Endothelial cell of umbilical vein (primary cell): Measurements from ENCODE around the gene CCER1. TPM values are rescaled to one million over a fixed set of nuclear protein-coding genes. Genes with fewer than 3 reads are reported as not detected.

Source experiments
- BruUV-seq: library from RNA; stranded (reverse); fragments of 400-500 nt; replicated peaks from 2 replicates; lab custom pipeline; 2021; lab: Mats Ljungman, UMichigan
- CTCF ChIA-PET: fragments of 300-600, 350-600 bp; sonication (Branson Sonifier 250); formaldehyde crosslinking; loops from one replicate; lab custom pipeline; 2021; ENCODE audit warnings: antibody characterized with exemption, inconsistent platforms; lab: Charles Lee
- POLR2A ChIA-PET: fragments of 300-600, 350-600 bp; sonication (Branson Sonifier 250); formaldehyde crosslinking; loops from one replicate; lab custom pipeline; 2021; ENCODE audit warnings: antibody characterized with exemption, inconsistent platforms; lab: Charles Lee
- DNase-seq: peaks from one replicate; pipeline ENCODE4 v3.0.0-alpha.2; 2011; ENCODE audit warnings: low read depth, low spot score
- FAIRE-seq: peaks from 2 replicates; lab custom pipeline; 2011; peaks lifted over from hg19 to GRCh38; lab: Jason Lieb, UNC
- H2AFZ ChIP-seq: 2 replicates; pipeline ENCODE4 v1.6.0; 2012; ENCODE audit warnings: low read depth, low read length, control low read depth, inconsistent platforms
- H3K27ac ChIP-seq: 2 replicates; pipeline ENCODE4 v1.5.1; 2011; ENCODE audit warnings: low read depth, mild to moderate bottlenecking, control low read depth, low read length, moderate library complexity; ENCODE audit not compliant: insufficient read depth
- H3K27me3 ChIP-seq, 2 experiments: 2 replicates each; pipeline versions ENCODE4 v1.6.0 to v1.6.1; 2011; ENCODE audit warnings: low read length in 2 of 2, mixed read lengths in 1 of 2; ENCODE audit not compliant: control insufficient read depth in 2 of 2, insufficient read depth in 2 of 2
- H3K36me3 ChIP-seq, 2 experiments: 2 replicates in 1 of 2; 3 replicates in 1 of 2; pipeline ENCODE4 v1.5.1; 2011; ENCODE audit warnings: low read length in 2 of 2, mild to moderate bottlenecking in 1 of 2, moderate library complexity in 1 of 2; ENCODE audit not compliant: control insufficient read depth in 2 of 2, insufficient read depth in 2 of 2; ENCODE audit errors: extremely low read depth in 1 of 2
- H3K4me1 ChIP-seq: 3 replicates; pipeline ENCODE4 v1.5.1; 2011; ENCODE audit warnings: mild to moderate bottlenecking, low read length; ENCODE audit not compliant: control insufficient read depth, insufficient read depth; ENCODE audit errors: extremely low read depth
- H3K4me2 ChIP-seq: 2 replicates; pipeline ENCODE4 v1.6.1; 2011; ENCODE audit warnings: low read length, control low read depth, mixed read lengths; ENCODE audit not compliant: insufficient read depth
- H3K4me3 ChIP-seq, 3 experiments: fragments of 200-600 bp in 1 of 3; sonication (generic), shearing (Covaris generic) in 1 of 3; replicated peaks in 1 of 3; 2 replicates each; pipeline ENCODE4 v1.5.1; 2011 to 2016; ENCODE audit warnings: control low read depth in 3 of 3, low read length in 3 of 3, mild to moderate bottlenecking in 2 of 3, inconsistent platforms in 1 of 3, low read depth in 1 of 3, moderate library complexity in 1 of 3; ENCODE audit not compliant: insufficient read depth in 1 of 3
- H3K79me2 ChIP-seq: 2 replicates; pipeline ENCODE4 v1.6.0; 2012; ENCODE audit warnings: low read length, inconsistent platforms; ENCODE audit not compliant: control insufficient read depth, insufficient read depth
- H3K9ac ChIP-seq: replicated peaks from 2 replicates; pipeline ENCODE3; 2011; ENCODE audit warnings: low read length, control low read depth; ENCODE audit not compliant: insufficient read depth; ENCODE audit errors: extremely low read depth
- H3K9me1 ChIP-seq: replicated peaks from 3 replicates; pipeline ENCODE4 v1.6.0; 2011; ENCODE audit warnings: mild to moderate bottlenecking, low read length; ENCODE audit not compliant: control insufficient read depth, insufficient read depth; ENCODE audit errors: extremely low read depth
- H3K9me3 ChIP-seq: replicated peaks from 2 replicates; pipeline ENCODE4 v1.5.1; 2012; ENCODE audit warnings: low read length, inconsistent platforms; ENCODE audit not compliant: control insufficient read depth, insufficient read depth
- H4K20me1 ChIP-seq: replicated peaks from 2 replicates; pipeline ENCODE3; 2011; ENCODE audit warnings: mild to moderate bottlenecking, low read length; ENCODE audit not compliant: control insufficient read depth, insufficient read depth; ENCODE audit errors: extremely low read depth
- EZH2 ChIP-seq: IDR thresholded peaks from 2 replicates; pipeline ENCODE4 v1.6.1; 2012; ENCODE audit warnings: borderline replicate concordance, low read depth, mild to moderate bottlenecking, moderate library complexity, low read length, inconsistent platforms; ENCODE audit not compliant: severe bottlenecking
- FOS ChIP-seq: IDR thresholded peaks from 2 replicates; pipeline ENCODE4 v1.6.1; 2011; ENCODE audit warnings: mild to moderate bottlenecking, low read length, moderate library complexity, borderline replicate concordance; ENCODE audit not compliant: insufficient read depth
- GATA2 ChIP-seq: IDR thresholded peaks from 2 replicates; pipeline ENCODE4 v1.7.0; 2011; ENCODE audit warnings: low read depth, mild to moderate bottlenecking, moderate library complexity, mixed read lengths, low read length; ENCODE audit not compliant: insufficient read length, insufficient read depth
- JUN ChIP-seq: IDR thresholded peaks from 2 replicates; pipeline ENCODE4 v1.6.1; 2011; ENCODE audit warnings: borderline replicate concordance, low read depth; ENCODE audit not compliant: insufficient read length, insufficient read depth
- MYC ChIP-seq: IDR thresholded peaks from one replicate; pipeline ENCODE4 v1.6.1; 2011; ENCODE audit warnings: mild to moderate bottlenecking, low read depth, low read length
- POLR2A ChIP-seq: IDR thresholded peaks from 2 replicates; pipeline ENCODE4 v1.6.1; 2012; ENCODE audit warnings: low read depth, mild to moderate bottlenecking, control low read depth, low read length
- POLR2AphosphoS5 ChIP-seq: IDR thresholded peaks from 2 replicates; pipeline ENCODE4 v1.6.1; 2012; ENCODE audit warnings: low read depth, mild to moderate bottlenecking, control low read depth, low read length, moderate library complexity; ENCODE audit not compliant: insufficient read depth
- dilution Hi-C: fragments of 300-500 bp; cut with MboI; formaldehyde crosslinking; loops from one replicate; pipeline ENCODE4 v1.15.0; 2019; ENCODE audit warnings: low sequenced_read_pairs; ENCODE audit not compliant: extremely low pct_ligation_motif_present
- intact Hi-C: fragments of 100-400 bp; cut with micrococcal nuclease; formaldehyde crosslinking; loops from one replicate; pipeline ENCODE4 v1.10.0; 2022
- polyA plus RNA-seq, 4 experiments: library from polyadenylated mRNA; depleted of rRNA in 3 of 4; stranded (reverse) in 3 of 4; unstranded in 1 of 4; fragments of >200 nt; gene quantifications; 2 replicates each; pipeline versions ENCODE4 v1.2.1 to v1.2.3, GENCODE V29; 2011 to 2012; ENCODE audit warnings: missing spikeins in 1 of 4
- total RNA-seq: library from RNA; stranded (reverse); gene quantifications from 2 replicates; pipeline ENCODE4 v1.2.3, GENCODE V29; 2021
- TF ChIP-seq, protein P1 (sequence below): IDR thresholded peaks from 2 replicates; pipeline ENCODE4 v1.6.1; 2011; ENCODE audit not compliant: insufficient read depth, insufficient read length
- TF ChIP-seq, protein P2 (sequence below), 2 donors: IDR thresholded peaks; 1 replicate in 1 of 2; 2 replicates in 1 of 2; pipeline ENCODE4 v1.5.1; 2011; ENCODE audit warnings: low read length in 2 of 2, mild to moderate bottlenecking in 2 of 2, moderate library complexity in 2 of 2, control low read depth in 1 of 2, inconsistent platforms in 1 of 2, low read depth in 1 of 2; ENCODE audit not compliant: insufficient read depth in 1 of 2; ENCODE audit errors: extremely low read depth in 1 of 2

The CCER1 gene
- total and polyA plus RNA-seq, 2 donors (not counting 3 experiments of a cell fraction or from before 2014, with no cell fraction given) = not detected

DNA sequence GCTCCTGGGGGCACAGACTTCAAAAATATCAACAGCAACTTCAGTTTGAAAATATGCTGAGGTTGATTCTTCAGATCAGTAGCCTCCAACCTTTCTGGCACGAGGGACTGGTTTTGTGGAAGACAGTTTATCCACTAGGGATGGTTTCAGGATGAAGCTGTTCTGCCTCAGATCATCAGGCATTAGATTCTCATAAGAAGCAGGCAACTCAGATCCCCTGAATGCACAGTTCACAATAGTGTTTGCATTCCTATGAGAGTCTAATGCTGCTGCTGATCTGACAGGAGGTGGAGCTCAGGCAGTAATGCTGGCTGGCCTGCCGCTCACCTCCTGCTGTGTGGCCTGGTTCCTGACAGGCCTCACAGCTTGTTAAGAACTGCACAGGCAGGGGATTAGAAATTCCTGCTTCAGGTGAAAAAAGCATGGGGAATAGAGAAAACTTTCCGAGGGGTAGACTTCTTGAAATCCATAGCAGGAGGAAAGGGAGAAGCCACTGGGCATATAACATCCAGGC, 37.0 kb upstream of the CCER1 start:
- H3K9me1 ChIP-seq = no peaks in the 10 kb centered on the region
- dilution Hi-C loops = no loop called here
- no peaks in the 10 kb centered on the region for H3K36me3 ChIP-seq
- ChIA-PET POLR2A (no interaction called here), CTCF (interaction anchor here (1.2 kb wide), 1 partner anchor 117 kb away, joined by 3 read pairs; no protein-coding TSS in a partner anchor)
- no TSS peak for BruUV-seq
- TF ChIP-seq, protein P1, sequence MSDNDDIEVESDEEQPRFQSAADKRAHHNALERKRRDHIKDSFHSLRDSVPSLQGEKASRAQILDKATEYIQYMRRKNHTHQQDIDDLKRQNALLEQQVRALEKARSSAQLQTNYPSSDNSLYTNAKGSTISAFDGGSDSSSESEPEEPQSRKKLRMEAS = no peak
- TF ChIP-seq MYC = no peak
- no peak for TF ChIP-seq POLR2A
- TF ChIP-seq, protein P2, sequence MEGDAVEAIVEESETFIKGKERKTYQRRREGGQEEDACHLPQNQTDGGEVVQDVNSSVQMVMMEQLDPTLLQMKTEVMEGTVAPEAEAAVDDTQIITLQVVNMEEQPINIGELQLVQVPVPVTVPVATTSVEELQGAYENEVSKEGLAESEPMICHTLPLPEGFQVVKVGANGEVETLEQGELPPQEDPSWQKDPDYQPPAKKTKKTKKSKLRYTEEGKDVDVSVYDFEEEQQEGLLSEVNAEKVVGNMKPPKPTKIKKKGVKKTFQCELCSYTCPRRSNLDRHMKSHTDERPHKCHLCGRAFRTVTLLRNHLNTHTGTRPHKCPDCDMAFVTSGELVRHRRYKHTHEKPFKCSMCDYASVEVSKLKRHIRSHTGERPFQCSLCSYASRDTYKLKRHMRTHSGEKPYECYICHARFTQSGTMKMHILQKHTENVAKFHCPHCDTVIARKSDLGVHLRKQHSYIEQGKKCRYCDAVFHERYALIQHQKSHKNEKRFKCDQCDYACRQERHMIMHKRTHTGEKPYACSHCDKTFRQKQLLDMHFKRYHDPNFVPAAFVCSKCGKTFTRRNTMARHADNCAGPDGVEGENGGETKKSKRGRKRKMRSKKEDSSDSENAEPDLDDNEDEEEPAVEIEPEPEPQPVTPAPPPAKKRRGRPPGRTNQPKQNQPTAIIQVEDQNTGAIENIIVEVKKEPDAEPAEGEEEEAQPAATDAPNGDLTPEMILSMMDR (IDR thresholded peaks at IDR 0.05; ENCODE audit: extremely low read depth in 1 of 2, insufficient read depth in 1 of 2, low read depth in 1 of 2, low read length in 2 of 2) = no peak
- no peak for TF ChIP-seq FOS
- TF ChIP-seq GATA2 = no peak
- TF ChIP-seq POLR2AphosphoS5 = no peak
- no peak for TF ChIP-seq EZH2
- no peak for TF ChIP-seq JUN
- H3K79me2 ChIP-seq = no peaks in the 10 kb centered on the region
- H3K27ac ChIP-seq = no peak overlapping the region
- no peak overlapping the region for H3K9ac ChIP-seq
- H4K20me1 ChIP-seq = no peaks in the 10 kb centered on the region
- H2AFZ ChIP-seq = no peak overlapping the region
- no peak overlapping the region for H3K4me2 ChIP-seq
- intact Hi-C loops = no loop called here
- no peak for FAIRE-seq
- H3K4me1 ChIP-seq = no peaks in the 10 kb centered on the region
- no peak overlapping the region for H3K4me3 ChIP-seq
- DNase-seq = no peak
- no peaks in the 10 kb centered on the region for H3K27me3 ChIP-seq
- H3K9me3 ChIP-seq = no peaks in the 10 kb centered on the region
